Neural progenitor cell (in vitro differentiated cells): ENCODE results near the gene ZFP36. TPM values are rescaled to one million over a fixed set of nuclear protein-coding genes. Genes with fewer than 3 reads are reported as not detected.

Source experiments
- DNase-seq: peaks from one replicate; pipeline ENCODE4 v3.0.0-alpha.2; 2016; ENCODE audit warnings: low spot score
- H2AFZ ChIP-seq: fragments of 200-600 bp; sonication (generic); replicated peaks from 2 replicates; pipeline ENCODE4 v1.6.1; 2016; ENCODE audit warnings: antibody characterized with exemption
- H3F3A ChIP-seq: fragments of 200-600 bp; sonication (generic); 2 replicates; pipeline ENCODE4 v1.6.1; 2016; ENCODE audit warnings: antibody characterized with exemption, low read depth
- H3K27ac ChIP-seq: fragments of 200-600 bp; sonication (generic); 2 replicates; pipeline ENCODE4 v1.5.1; 2016; ENCODE audit warnings: mild to moderate bottlenecking
- H3K27me3 ChIP-seq: fragments of 200-600 bp; sonication (generic); 2 replicates; pipeline ENCODE4 v1.6.1; 2016; ENCODE audit warnings: mild to moderate bottlenecking, moderate library complexity
- H3K36me3 ChIP-seq: fragments of 200-600 bp; sonication (generic); 2 replicates; pipeline ENCODE4 v1.5.1; 2016
- H3K4me1 ChIP-seq: fragments of 200-600 bp; sonication (generic); 2 replicates; pipeline ENCODE4 v1.6.1; 2016; ENCODE audit warnings: mixed run types
- H3K4me2 ChIP-seq: fragments of 200-600 bp; sonication (generic); 2 replicates; pipeline ENCODE4 v1.6.1; 2016
- H3K4me3 ChIP-seq: fragments of 200-600 bp; sonication (generic); 2 replicates; pipeline ENCODE4 v1.5.1; 2016
- H3K79me2 ChIP-seq: fragments of 200-600 bp; sonication (generic); 2 replicates; pipeline ENCODE4 v1.6.1; 2016; ENCODE audit warnings: low read depth
- H3K9ac ChIP-seq: fragments of 200-600 bp; sonication (generic); 2 replicates; pipeline ENCODE4 v1.6.1; 2016
- H3K9me3 ChIP-seq: fragments of 200-600 bp; sonication (generic); 2 replicates; pipeline ENCODE4 v1.5.1; 2016; ENCODE audit warnings: low read depth
- H4K20me1 ChIP-seq: fragments of 200-600 bp; sonication (generic); 2 replicates; pipeline ENCODE4 v1.6.1; 2016; ENCODE audit warnings: low read depth
- H3K27ac Mint-ChIP-seq: 3 replicates; pipeline ENCODE4 v1.8.0; 2021; ENCODE audit warnings: mixed read lengths
- H3K27me3 Mint-ChIP-seq: 2 replicates; pipeline ENCODE4 v1.8.0; 2022; ENCODE audit warnings: low read depth, mild to moderate bottlenecking, inconsistent platforms, moderate library complexity, mixed read lengths; ENCODE audit not compliant: insufficient read depth
- H3K36me3 Mint-ChIP-seq: 3 replicates; pipeline ENCODE4 v1.8.0; 2021; ENCODE audit warnings: mixed read lengths
- H3K4me1 Mint-ChIP-seq: 3 replicates; pipeline ENCODE4 v1.8.0; 2021; ENCODE audit warnings: mixed read lengths
- H3K4me3 Mint-ChIP-seq: 3 replicates; pipeline ENCODE4 v1.8.0; 2021; ENCODE audit warnings: mild to moderate bottlenecking, moderate library complexity, mixed read lengths
- H3K9me3 Mint-ChIP-seq: 3 replicates; pipeline ENCODE4 v1.8.0; 2020; ENCODE audit warnings: mixed read lengths
- CTCF ChIP-seq: fragments of 200-600 bp; sonication (generic); IDR thresholded peaks from 2 replicates; pipeline ENCODE4 v1.5.1; 2017; ENCODE audit warnings: antibody characterized with exemption, mild to moderate bottlenecking
- EZH2 ChIP-seq: fragments of 200-600 bp; sonication (generic); IDR thresholded peaks from 2 replicates; pipeline ENCODE4 v1.6.1; 2017; ENCODE audit warnings: antibody characterized with exemption, mild to moderate bottlenecking, moderate library complexity
- EZH2phosphoT487 ChIP-seq: fragments of 200-600 bp; sonication (generic); IDR thresholded peaks from 2 replicates; pipeline ENCODE4 v1.6.1; 2017; ENCODE audit warnings: antibody characterized with exemption
- total RNA-seq: library from RNA; depleted of rRNA; stranded (reverse); fragments of >200 nt; gene quantifications from 2 replicates; pipeline ENCODE4 v1.2.3, GENCODE V29; 2015; ENCODE audit warnings: low replicate concordance

ZFP36 gene
- total RNA-seq, 1 donor from 2014 or later, result not detected

DNA sequence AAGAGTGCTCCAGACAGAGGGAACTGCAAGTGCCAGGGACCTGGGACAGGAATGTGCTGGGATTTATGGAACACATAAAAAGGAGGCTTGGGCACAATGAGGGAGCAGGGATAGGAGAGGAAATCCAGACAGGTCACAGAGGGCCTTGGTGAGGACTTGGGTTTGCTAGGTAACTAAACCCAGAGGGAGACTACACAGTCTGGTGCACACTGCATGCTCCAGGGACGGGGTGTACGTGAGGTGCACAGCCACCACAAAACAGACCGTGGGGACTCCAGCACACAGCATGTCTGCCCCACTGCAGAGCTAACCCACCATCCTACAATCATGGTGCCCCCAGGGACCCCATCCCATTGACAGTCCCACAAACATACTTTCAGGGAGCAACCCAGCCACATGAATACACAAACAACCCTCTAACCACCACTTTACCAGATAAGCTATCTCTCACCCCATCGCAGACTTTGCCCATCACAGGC is 5.5 kb upstream of the ZFP36 start:
- peaks cover 2% of the 10 kb centered on the region for H3K36me3 Mint-ChIP-seq

DNA sequence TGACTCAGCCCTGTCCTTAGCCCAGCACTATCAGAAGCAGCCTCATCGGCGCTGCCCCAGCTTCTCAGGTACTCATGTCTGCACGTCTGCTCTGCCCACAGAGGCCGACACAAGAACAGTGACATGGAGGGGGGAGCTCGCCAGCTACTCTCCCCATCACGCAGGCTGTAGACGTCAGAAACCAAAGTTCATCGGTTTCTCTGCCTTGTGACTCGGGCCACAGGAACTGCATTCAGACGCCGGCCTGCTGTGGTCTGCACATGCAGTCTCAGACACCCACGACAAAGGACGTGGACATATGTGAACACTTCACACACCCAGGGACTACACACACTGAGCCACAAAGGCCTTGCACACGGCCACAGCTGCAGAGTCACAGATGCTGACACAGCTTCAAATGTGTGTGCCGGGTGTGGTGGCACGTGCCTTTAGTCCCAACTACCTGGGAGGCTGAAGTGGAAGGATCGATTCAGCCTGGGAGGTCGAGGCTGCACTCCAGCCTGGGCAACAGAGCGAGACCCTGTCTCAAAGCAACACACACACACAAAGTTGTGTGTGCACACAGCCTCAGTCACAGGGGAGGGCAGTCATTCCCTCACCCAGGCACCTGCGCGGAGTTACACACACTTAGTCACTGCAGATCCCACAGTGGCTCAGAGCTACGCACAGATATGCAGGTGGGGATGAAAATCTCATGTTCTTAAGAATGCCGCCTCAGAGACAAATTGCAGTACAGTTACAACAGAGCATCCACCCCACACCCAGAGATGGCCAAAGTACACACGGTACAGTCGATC is 4.9 kb upstream of the ZFP36 start:
- Histone ChIP-seq H3K36me3 (no peaks in the 10 kb centered on the region), H3K9ac (no peak overlapping the region), H2AFZ (no peak overlapping the region)

More for the DNA sequence above, 5.5 kb upstream of the ZFP36 start:
- H2AFZ ChIP-seq, result no peak overlapping the region
- peaks cover 8% of the 10 kb centered on the region for H3K27me3 ChIP-seq
- peaks cover 13% of the 10 kb centered on the region for H3K4me1 ChIP-seq
- H3K27ac Mint-ChIP-seq, result no peak overlapping the region
- no peak overlapping the region for H3K27ac ChIP-seq
- no peak overlapping the region for H3K4me2 ChIP-seq
- H3F3A ChIP-seq, result peaks cover 68% of the 10 kb centered on the region
- no peaks in the 10 kb centered on the region for H3K36me3 ChIP-seq
- peaks cover 36% of the 10 kb centered on the region for H3K4me1 Mint-ChIP-seq
- H4K20me1 ChIP-seq, result peaks cover 9% of the 10 kb centered on the region
- no peak for DNase-seq
- peaks cover 10% of the 10 kb centered on the region for H3K27me3 Mint-ChIP-seq
- no peaks in the 10 kb centered on the region for H3K79me2 ChIP-seq
- no peaks in the 10 kb centered on the region for H3K9me3 ChIP-seq
- TF ChIP-seq CTCF (no peak), EZH2phosphoT487 (no peak), EZH2 (no peak)
- no peaks in the 10 kb centered on the region for H3K9me3 Mint-ChIP-seq
- H3K4me3 ChIP-seq, result no peak overlapping the region
- H3K4me3 Mint-ChIP-seq, result peak overlapping the region; percentile 21
- H3K9ac ChIP-seq, result no peak overlapping the region

More for the DNA sequence above, 4.9 kb upstream of the ZFP36 start:
- Histone ChIP-seq H3K4me1 (peaks cover 14% of the 10 kb centered on the region), H3K4me2 (peak overlapping the region; percentile 85), H4K20me1 (peaks cover 9% of the 10 kb centered on the region), H3F3A (peaks cover 69% of the 10 kb centered on the region), H3K27me3 (peaks cover 8% of the 10 kb centered on the region), H3K79me2 (no peaks in the 10 kb centered on the region), H3K9me3 (no peaks in the 10 kb centered on the region), H3K27ac (no peak overlapping the region), H3K4me3 (peak overlapping the region; percentile 49)
- peak overlapping the region; percentile 88 for H3K4me3 Mint-ChIP-seq
- peaks cover 10% of the 10 kb centered on the region for H3K27me3 Mint-ChIP-seq
- DNase-seq, result peak; percentile 13
- TF ChIP-seq EZH2phosphoT487 (no peak), CTCF (no peak), EZH2 (no peak)
- peak overlapping the region; percentile 97 for H3K27ac Mint-ChIP-seq
- H3K4me1 Mint-ChIP-seq, result peaks cover 38% of the 10 kb centered on the region
- H3K9me3 Mint-ChIP-seq, result no peaks in the 10 kb centered on the region
- peaks cover 2% of the 10 kb centered on the region for H3K36me3 Mint-ChIP-seq
